Neural progenitor cell (in vitro differentiated cells): Measurements from ENCODE around the gene FYTTD1.

Experiments
- CTCF ChIP-seq: fragments of 200-600 bp; sonication (generic); IDR thresholded peaks from 2 replicates; pipeline ENCODE4 v1.5.1; 2017; ENCODE audit warnings: antibody characterized with exemption, mild to moderate bottlenecking
- EZH2 ChIP-seq: fragments of 200-600 bp; sonication (generic); IDR thresholded peaks from 2 replicates; pipeline ENCODE4 v1.6.1; 2017; ENCODE audit warnings: antibody characterized with exemption, mild to moderate bottlenecking, moderate library complexity
- EZH2phosphoT487 ChIP-seq: fragments of 200-600 bp; sonication (generic); IDR thresholded peaks from 2 replicates; pipeline ENCODE4 v1.6.1; 2017; ENCODE audit warnings: antibody characterized with exemption

DNA sequence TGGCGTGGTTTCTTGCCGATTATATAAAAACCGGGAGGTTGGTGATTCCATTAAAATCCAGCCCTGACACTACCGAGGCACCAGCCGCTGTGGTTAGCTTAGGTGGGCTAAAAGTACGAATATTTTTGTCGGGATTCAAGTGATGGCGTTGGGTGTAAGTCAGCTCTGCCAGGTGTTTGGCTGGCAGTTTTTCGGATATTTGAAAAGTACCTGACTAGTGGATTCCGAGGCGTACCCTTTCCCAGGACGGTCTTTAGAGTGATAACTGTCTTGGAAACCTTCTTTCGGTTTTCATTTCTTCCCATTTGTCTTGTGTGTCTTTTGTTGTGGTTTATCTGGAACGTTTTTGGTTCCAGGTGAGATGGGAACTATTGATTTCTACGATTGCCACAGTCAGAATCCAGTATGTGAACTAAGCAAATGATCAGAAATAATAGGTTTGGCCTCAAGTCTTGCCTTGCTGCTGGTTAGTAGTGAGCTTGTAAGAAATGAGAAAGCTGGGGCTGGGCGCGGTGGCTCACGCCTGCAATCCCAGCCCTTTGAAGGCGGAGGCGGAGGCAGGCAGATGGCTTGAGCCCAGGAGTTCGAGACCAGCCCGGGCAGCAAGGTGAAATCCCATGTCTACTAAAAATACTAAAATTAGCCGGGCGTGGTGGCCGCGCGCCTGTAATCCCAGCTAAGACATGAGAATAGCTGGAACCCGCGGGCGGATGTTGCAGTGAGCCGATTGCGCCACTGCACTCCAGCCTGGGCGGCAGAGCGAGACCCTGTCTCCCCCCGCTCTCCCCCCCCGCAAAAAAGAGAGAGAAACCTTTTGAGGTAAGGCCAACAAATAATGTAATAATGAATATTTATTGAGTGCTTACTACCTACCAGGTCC is 1.4 kb downstream of the FYTTD1 start:
- no peak for TF ChIP-seq CTCF
- no peak for TF ChIP-seq EZH2phosphoT487
- no peak for TF ChIP-seq EZH2
